Measurements from ENCODE around the gene RAP1GAP.

The RAP1GAP gene

GRCh38 chr1:21661886-21662285 is 7.3 kb downstream of the RAP1GAP start:
- DNase-seq: no peak

GRCh38 chr1:21659924-21660326 is 9.2 kb downstream of the RAP1GAP start:
- DNase-seq: no peak

- peak; percentile 68 for DNase-seq
Measured at GRCh38 chr1:21659099-21659923, 9.8 kb downstream of the RAP1GAP start.

GRCh38 chr1:21657456-21658190 is 11.5 kb downstream of the RAP1GAP start:
- no peak for DNase-seq

GRCh38 chr1:21655748-21656147 is 13.4 kb downstream of the RAP1GAP start:
- no peak for DNase-seq

GRCh38 chr1:21655259-21655658 is 13.9 kb downstream of the RAP1GAP start:
- no peak for DNase-seq

- no peak for DNase-seq
Measured at GRCh38 chr1:21654209-21654608, 14.9 kb downstream of the RAP1GAP start.

- DNase-seq: no peak
Measured at GRCh38 chr1:21653744-21654100, 15.4 kb downstream of the RAP1GAP start.

GRCh38 chr1:21652937-21653743 is 16.0 kb downstream of the RAP1GAP start:
- no peak for DNase-seq

GRCh38 chr1:21652101-21652936 is 16.8 kb downstream of the RAP1GAP start:
- no peak for DNase-seq

GRCh38 chr1:21651214-21652042 is 17.7 kb downstream of the RAP1GAP start:
- DNase-seq: peak; percentile 10

- DNase-seq: no peak
Measured at GRCh38 chr1:21650400-21650799, 18.8 kb downstream of the RAP1GAP start.

- no peak for DNase-seq
Measured at GRCh38 chr1:21649315-21649714, 19.8 kb downstream of the RAP1GAP start.

GRCh38 chr1:21648791-21649190 is 20.4 kb downstream of the RAP1GAP start:
- no peak for DNase-seq

- no peak for DNase-seq
Measured at GRCh38 chr1:21648352-21648730, 20.8 kb downstream of the RAP1GAP start.

- no peak for DNase-seq
Measured at GRCh38 chr1:21647431-21648351, 21.5 kb downstream of the RAP1GAP start.

- no peak for DNase-seq
Measured at GRCh38 chr1:21645550-21645949, 23.6 kb downstream of the RAP1GAP start.

- no peak for DNase-seq
Measured at GRCh38 chr1:21644906-21645305, 24.3 kb downstream of the RAP1GAP start.

GRCh38 chr1:21644348-21644747 is 24.8 kb downstream of the RAP1GAP start:
- no peak for DNase-seq

- DNase-seq: no peak
Measured at GRCh38 chr1:21643624-21644023, 25.5 kb downstream of the RAP1GAP start.
